MM.1S (cell line): ENCODE measurements around the gene CDC20B.

ENCODE experiments used
- CTCF ChIP-seq: fragments of 300-600 bp; sonication (generic); IDR thresholded peaks from 2 replicates; pipeline ENCODE4 v1.5.1; 2016; ENCODE audit warnings: antibody characterized with exemption, low read length, mixed read lengths
- EZH2 ChIP-seq: fragments of 300-600 bp; sonication (generic); optimal IDR thresholded peaks from 2 replicates; pipeline ENCODE3; 2017; ENCODE audit warnings: low read depth, mild to moderate bottlenecking, antibody characterized with exemption, low read length, mixed read lengths
- EZH2phosphoT487 ChIP-seq: fragments of 300-600 bp; sonication (generic); IDR thresholded peaks from 2 replicates; pipeline ENCODE4 v1.6.1; 2018; ENCODE audit warnings: antibody characterized with exemption, low read length

- no peak for TF ChIP-seq CTCF
- no peak for TF ChIP-seq EZH2
- TF ChIP-seq EZH2phosphoT487: no peak
Measured at GRCh38 chr5:55136521-55136920, 36.5 kb downstream of the CDC20B start.
